Measurements from ENCODE around the gene CSF3.
A peak's percentile ranks its signal among the peaks of the same experiment; 100 is the strongest.

Gene CSF3

GRCh38 chr17:40015998-40016985 lies 1.1 kb downstream of the CSF3 start:
- Histone ChIP-seq H3K27ac (ENCODE audit: low read length) (no peak overlapping the region), H3K4me3 (ENCODE audit: low read length) (no peak overlapping the region), H3K27me3 (ENCODE audit: control insufficient read depth, insufficient read depth, low read length) (no peaks in the 10 kb centered on the region), H3K9me3 (ENCODE audit: control insufficient read depth, insufficient read depth, low read length) (no peaks in the 10 kb centered on the region), H3K4me1 (ENCODE audit: control insufficient read depth, insufficient read depth, low read length) (peaks cover 12% of the 10 kb centered on the region), H3K36me3 (ENCODE audit: control insufficient read depth, insufficient read depth, low read length) (peaks cover 4% of the 10 kb centered on the region; the same call in 1 of the 2 replicates)
- DNase-seq (ENCODE audit: low read depth, low spot score) = no peak
- no CpG with 5 or more reads among the region's 26 CpGs for WGBS (ENCODE audit: insufficient coverage, insufficient read length)

- Histone ChIP-seq H3K4me1 (ENCODE audit: control insufficient read depth, insufficient read depth, low read length) (peaks cover 12% of the 10 kb centered on the region), H3K4me3 (ENCODE audit: low read length) (no peak overlapping the region), H3K36me3 (ENCODE audit: control insufficient read depth, insufficient read depth, low read length) (peaks cover 17% of the 10 kb centered on the region), H3K27ac (ENCODE audit: low read length) (no peak overlapping the region), H3K27me3 (ENCODE audit: control insufficient read depth, insufficient read depth, low read length) (no peaks in the 10 kb centered on the region), H3K9me3 (ENCODE audit: control insufficient read depth, insufficient read depth, low read length) (no peaks in the 10 kb centered on the region)
- no peak for DNase-seq (ENCODE audit: low read depth, low spot score)
- no CpG with 5 or more reads among the region's 15 CpGs for WGBS (ENCODE audit: insufficient coverage, insufficient read length)
Measured at GRCh38 chr17:40017422-40018080, 2.3 kb downstream of the CSF3 start.

GRCh38 chr17:40018211-40019121 lies 3.2 kb downstream of the CSF3 start:
- no CpG with 5 or more reads among the region's 15 CpGs for WGBS (ENCODE audit: insufficient coverage, insufficient read length)
- peaks cover 24% of the 10 kb centered on the region for H3K36me3 ChIP-seq (ENCODE audit: control insufficient read depth, insufficient read depth, low read length)
- H3K4me1 ChIP-seq (ENCODE audit: control insufficient read depth, insufficient read depth, low read length) = peaks cover 12% of the 10 kb centered on the region
- no peak overlapping the region for H3K27ac ChIP-seq (ENCODE audit: low read length)
- DNase-seq (ENCODE audit: low read depth, low spot score) = peak; percentile 22
- H3K9me3 ChIP-seq (ENCODE audit: control insufficient read depth, insufficient read depth, low read length) = no peaks in the 10 kb centered on the region
- no peak overlapping the region for H3K4me3 ChIP-seq (ENCODE audit: low read length)
- H3K27me3 ChIP-seq (ENCODE audit: control insufficient read depth, insufficient read depth, low read length) = no peaks in the 10 kb centered on the region

- H3K27ac ChIP-seq (ENCODE audit: low read length) = no peak overlapping the region
- peaks cover 12% of the 10 kb centered on the region for H3K4me1 ChIP-seq (ENCODE audit: control insufficient read depth, insufficient read depth, low read length)
- no peak for DNase-seq (ENCODE audit: low read depth, low spot score)
- WGBS (ENCODE audit: insufficient coverage, insufficient read length) = no CpG with 5 or more reads among the region's 24 CpGs
- no peaks in the 10 kb centered on the region for H3K27me3 ChIP-seq (ENCODE audit: control insufficient read depth, insufficient read depth, low read length)
- no peaks in the 10 kb centered on the region for H3K9me3 ChIP-seq (ENCODE audit: control insufficient read depth, insufficient read depth, low read length)
- no peak overlapping the region for H3K4me3 ChIP-seq (ENCODE audit: low read length)
- H3K36me3 ChIP-seq (ENCODE audit: control insufficient read depth, insufficient read depth, low read length) = peaks cover 24% of the 10 kb centered on the region
Measured at GRCh38 chr17:40019140-40019991, 4.1 kb downstream of the CSF3 start.

GRCh38 chr17:40020146-40020545 lies 4.9 kb downstream of the CSF3 start:
- no CpG with 5 or more reads among the region's 13 CpGs for WGBS (ENCODE audit: insufficient coverage, insufficient read length)
- peaks cover 12% of the 10 kb centered on the region for H3K4me1 ChIP-seq (ENCODE audit: control insufficient read depth, insufficient read depth, low read length)
- H3K36me3 ChIP-seq (ENCODE audit: control insufficient read depth, insufficient read depth, low read length) = peaks cover 24% of the 10 kb centered on the region
- no peaks in the 10 kb centered on the region for H3K9me3 ChIP-seq (ENCODE audit: control insufficient read depth, insufficient read depth, low read length)
- DNase-seq (ENCODE audit: low read depth, low spot score) = no peak
- no peak overlapping the region for H3K27ac ChIP-seq (ENCODE audit: low read length)
- H3K4me3 ChIP-seq (ENCODE audit: low read length) = no peak overlapping the region
- no peaks in the 10 kb centered on the region for H3K27me3 ChIP-seq (ENCODE audit: control insufficient read depth, insufficient read depth, low read length)

- Histone ChIP-seq H3K4me1 (ENCODE audit: control insufficient read depth, insufficient read depth, low read length) (peaks cover 12% of the 10 kb centered on the region), H3K27me3 (ENCODE audit: control insufficient read depth, insufficient read depth, low read length) (no peaks in the 10 kb centered on the region), H3K36me3 (ENCODE audit: control insufficient read depth, insufficient read depth, low read length) (peaks cover 34% of the 10 kb centered on the region), H3K27ac (ENCODE audit: low read length) (no peak overlapping the region), H3K4me3 (ENCODE audit: low read length) (no peak overlapping the region), H3K9me3 (ENCODE audit: control insufficient read depth, insufficient read depth, low read length) (no peaks in the 10 kb centered on the region)
- no peak for DNase-seq (ENCODE audit: low read depth, low spot score)
- no CpG with 5 or more reads among the region's 9 CpGs for WGBS (ENCODE audit: insufficient coverage, insufficient read length)
Measured at GRCh38 chr17:40021451-40021971, 6.3 kb downstream of the CSF3 start.

GRCh38 chr17:40022497-40022896 lies 7.3 kb downstream of the CSF3 start:
- H3K36me3 ChIP-seq (ENCODE audit: control insufficient read depth, insufficient read depth, low read length) = peaks cover 34% of the 10 kb centered on the region
- H3K27me3 ChIP-seq (ENCODE audit: control insufficient read depth, insufficient read depth, low read length) = no peaks in the 10 kb centered on the region
- DNase-seq (ENCODE audit: low read depth, low spot score) = no peak
- H3K9me3 ChIP-seq (ENCODE audit: control insufficient read depth, insufficient read depth, low read length) = no peaks in the 10 kb centered on the region
- H3K4me1 ChIP-seq (ENCODE audit: control insufficient read depth, insufficient read depth, low read length) = peaks cover 14% of the 10 kb centered on the region
- no peak overlapping the region for H3K4me3 ChIP-seq (ENCODE audit: low read length)
- WGBS (ENCODE audit: insufficient coverage, insufficient read length) = no CpG with 5 or more reads among the region's 9 CpGs
- H3K27ac ChIP-seq (ENCODE audit: low read length) = no peak overlapping the region

GRCh38 chr17:40022961-40023541 lies 7.8 kb downstream of the CSF3 start:
- DNase-seq (ENCODE audit: low read depth, low spot score) = no peak
- Histone ChIP-seq H3K36me3 (ENCODE audit: control insufficient read depth, insufficient read depth, low read length) (peaks cover 34% of the 10 kb centered on the region), H3K4me3 (ENCODE audit: low read length) (no peak overlapping the region), H3K9me3 (ENCODE audit: control insufficient read depth, insufficient read depth, low read length) (no peaks in the 10 kb centered on the region), H3K27me3 (ENCODE audit: control insufficient read depth, insufficient read depth, low read length) (no peaks in the 10 kb centered on the region), H3K4me1 (ENCODE audit: control insufficient read depth, insufficient read depth, low read length) (peaks cover 9% of the 10 kb centered on the region), H3K27ac (ENCODE audit: low read length) (no peak overlapping the region)
- WGBS (ENCODE audit: insufficient coverage, insufficient read length) = no CpG with 5 or more reads among the region's 19 CpGs

GRCh38 chr17:40023590-40024292 lies 8.5 kb downstream of the CSF3 start:
- peaks cover 4% of the 10 kb centered on the region for H3K4me1 ChIP-seq (ENCODE audit: control insufficient read depth, insufficient read depth, low read length)
- WGBS (ENCODE audit: insufficient coverage, insufficient read length) = no CpG with 5 or more reads among the region's 10 CpGs
- H3K9me3 ChIP-seq (ENCODE audit: control insufficient read depth, insufficient read depth, low read length) = no peaks in the 10 kb centered on the region
- no peak overlapping the region for H3K4me3 ChIP-seq (ENCODE audit: low read length)
- peaks cover 34% of the 10 kb centered on the region for H3K36me3 ChIP-seq (ENCODE audit: control insufficient read depth, insufficient read depth, low read length)
- no peak for DNase-seq (ENCODE audit: low read depth, low spot score)
- no peaks in the 10 kb centered on the region for H3K27me3 ChIP-seq (ENCODE audit: control insufficient read depth, insufficient read depth, low read length)
- no peak overlapping the region for H3K27ac ChIP-seq (ENCODE audit: low read length)

All from iPS DF 6.9 (cell line).